ENCODE measurements around the gene PCDHA9. TPM values are rescaled to one million over a fixed set of nuclear protein-coding genes. Genes with fewer than 3 reads are reported as not detected.

The PCDHA9 gene
- total and polyA plus RNA-seq, 7 donors: 0.01 to 1.4 (median 0.68) TPM; not detected in 2

- Histone ChIP-seq H3K4me1 (no peaks in the 10 kb centered on the region), H3K36me3 (no peaks in the 10 kb centered on the region), H3K9me3 (peaks cover 11 to 20% (median 20%) of the 10 kb centered on the region in 4 donors), H3K4me3 (no peak overlapping the region), H3K27me3 (peaks cover 0 to 50% (median 7%) of the 10 kb centered on the region in 3 donors), H3K27ac (no peak overlapping the region)
- WGBS, 2 donors: 51 to 81% methylated on average over 79 of the region's 79 CpGs
- TF ChIP-seq POLR2AphosphoS5 (IDR thresholded peaks at IDR 0.05) (no peak), EP300 (IDR thresholded peaks at IDR 0.05) (no peak), POLR2A (IDR thresholded peaks at IDR 0.05) (no peak)
- TF ChIP-seq, protein P1, sequence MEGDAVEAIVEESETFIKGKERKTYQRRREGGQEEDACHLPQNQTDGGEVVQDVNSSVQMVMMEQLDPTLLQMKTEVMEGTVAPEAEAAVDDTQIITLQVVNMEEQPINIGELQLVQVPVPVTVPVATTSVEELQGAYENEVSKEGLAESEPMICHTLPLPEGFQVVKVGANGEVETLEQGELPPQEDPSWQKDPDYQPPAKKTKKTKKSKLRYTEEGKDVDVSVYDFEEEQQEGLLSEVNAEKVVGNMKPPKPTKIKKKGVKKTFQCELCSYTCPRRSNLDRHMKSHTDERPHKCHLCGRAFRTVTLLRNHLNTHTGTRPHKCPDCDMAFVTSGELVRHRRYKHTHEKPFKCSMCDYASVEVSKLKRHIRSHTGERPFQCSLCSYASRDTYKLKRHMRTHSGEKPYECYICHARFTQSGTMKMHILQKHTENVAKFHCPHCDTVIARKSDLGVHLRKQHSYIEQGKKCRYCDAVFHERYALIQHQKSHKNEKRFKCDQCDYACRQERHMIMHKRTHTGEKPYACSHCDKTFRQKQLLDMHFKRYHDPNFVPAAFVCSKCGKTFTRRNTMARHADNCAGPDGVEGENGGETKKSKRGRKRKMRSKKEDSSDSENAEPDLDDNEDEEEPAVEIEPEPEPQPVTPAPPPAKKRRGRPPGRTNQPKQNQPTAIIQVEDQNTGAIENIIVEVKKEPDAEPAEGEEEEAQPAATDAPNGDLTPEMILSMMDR (IDR thresholded peaks at IDR 0.05): no peak
- DNase-seq: no peak
- intact Hi-C loops (cut with DNase I): loop anchor here (5.0 kb wide), 1 partner anchor 158 kb away; no protein-coding TSS in a partner anchor
Measured at GRCh38 chr5:140883927-140884697, 35.9 kb downstream of the PCDHA9 start.

Other genes starting within 250 kb of the PCDHA9 start
- gene CD14, start 215.2 kb upstream of the PCDHA9 start, total RNA-seq: 10 to 100 TPM; 20.8 to 96.9 (median 72.0) TPM
- 100 to 1,000 TPM in 1 of 3 donors, 10 to 100 TPM in 2; 42.7 to 178 (median 52.3) TPM for gene CD14, start 215.2 kb upstream of the PCDHA9 start, polyA plus RNA-seq
- gene TMCO6, start 208.9 kb upstream of the PCDHA9 start, total RNA-seq: 10 to 100 TPM; 27.3 to 40.2 (median 35.6) TPM
- gene TMCO6, start 208.9 kb upstream of the PCDHA9 start, polyA plus RNA-seq: 10 to 100 TPM in 1 of 3 donors, 1 to 10 TPM in 2; 3.9 to 30.5 (median 5.4) TPM
- gene NDUFA2, start 200.8 kb upstream of the PCDHA9 start, total RNA-seq: 10 to 100 TPM; 48.7 to 90.3 (median 73.6) TPM
- 100 to 1,000 TPM; 189 to 360 (median 314) TPM for gene NDUFA2, start 200.8 kb upstream of the PCDHA9 start, polyA plus RNA-seq
- gene IK, start 200.6 kb upstream of the PCDHA9 start, total RNA-seq: 100 to 1,000 TPM; 120 to 146 (median 136) TPM
- gene IK, start 200.6 kb upstream of the PCDHA9 start, polyA plus RNA-seq: 10 to 100 TPM; 70.3 to 79.4 (median 73.5) TPM
- gene WDR55, start 183.5 kb upstream of the PCDHA9 start, total RNA-seq: 10 to 100 TPM; 13.2 to 18.0 (median 15.1) TPM
- gene WDR55, start 183.5 kb upstream of the PCDHA9 start, polyA plus RNA-seq: 10 to 100 TPM; 19.2 to 35.0 (median 29.8) TPM
- under 1 TPM in 2 of 4 donors, not detected in 2; 0.36 to 0.95 TPM for gene DND1, start 174.8 kb upstream of the PCDHA9 start, total RNA-seq
- 1 to 10 TPM in 1 of 3 donors, under 1 TPM in 2; 0.60 to 2.4 (median 0.69) TPM for gene DND1, start 174.8 kb upstream of the PCDHA9 start, polyA plus RNA-seq
- 10 to 100 TPM; 35.2 to 54.2 (median 43.5) TPM for gene HARS1, start 157.0 kb upstream of the PCDHA9 start, total RNA-seq
- gene HARS1, start 157.0 kb upstream of the PCDHA9 start, polyA plus RNA-seq: 10 to 100 TPM; 35.4 to 60.2 (median 39.8) TPM
- gene HARS2, start 156.9 kb upstream of the PCDHA9 start, total RNA-seq: 10 to 100 TPM; 18.2 to 19.4 (median 18.9) TPM
- gene HARS2, start 156.9 kb upstream of the PCDHA9 start, polyA plus RNA-seq: 10 to 100 TPM; 26.4 to 34.7 (median 29.0) TPM
- 10 to 100 TPM; 28.0 to 46.0 (median 36.9) TPM for gene ZMAT2, start 147.9 kb upstream of the PCDHA9 start, total RNA-seq
- 10 to 100 TPM; 74.5 to 97.9 (median 87.2) TPM for gene ZMAT2, start 147.9 kb upstream of the PCDHA9 start, polyA plus RNA-seq
- not detected for gene PCDHA1, start 62.2 kb upstream of the PCDHA9 start, total RNA-seq
- gene PCDHA1, start 62.2 kb upstream of the PCDHA9 start, polyA plus RNA-seq: under 1 TPM in 1 of 3 donors, not detected in 2; 0.10 TPM
- gene PCDHA2, start 53.5 kb upstream of the PCDHA9 start, total RNA-seq: under 1 TPM in 3 of 4 donors, not detected in 1; 0.28 to 0.68 (median 0.33) TPM
- gene PCDHA2, start 53.5 kb upstream of the PCDHA9 start, polyA plus RNA-seq: under 1 TPM in 1 of 3 donors, not detected in 2; 0.07 TPM
- gene PCDHA3, start 47.3 kb upstream of the PCDHA9 start, total RNA-seq: 1 to 10 TPM in 3 of 4 donors, under 1 TPM in 1; 0.68 to 1.2 (median 1.1) TPM
- gene PCDHA3, start 47.3 kb upstream of the PCDHA9 start, polyA plus RNA-seq: under 1 TPM in 1 of 3 donors, not detected in 2; 0.17 TPM
- gene PCDHA4, start 41.3 kb upstream of the PCDHA9 start, total RNA-seq: 1 to 10 TPM; 1.1 to 1.2 (median 1.1) TPM
- under 1 TPM in 1 of 3 donors, not detected in 2; 0.38 TPM for gene PCDHA4, start 41.3 kb upstream of the PCDHA9 start, polyA plus RNA-seq
- 1 to 10 TPM in 1 of 4 donors, under 1 TPM in 3; 0.14 to 1.7 (median 0.43) TPM for gene PCDHA5, start 26.8 kb upstream of the PCDHA9 start, total RNA-seq
- under 1 TPM in 1 of 3 donors, not detected in 2; 0.09 TPM for gene PCDHA5, start 26.8 kb upstream of the PCDHA9 start, polyA plus RNA-seq
- gene PCDHA6, start 20.4 kb upstream of the PCDHA9 start, total RNA-seq: 1 to 10 TPM in 2 of 4 donors, under 1 TPM in 2; 0.49 to 2.2 (median 0.90) TPM
- gene PCDHA6, start 20.4 kb upstream of the PCDHA9 start, polyA plus RNA-seq: under 1 TPM in 1 of 3 donors, not detected in 2; 0.16 TPM
- gene PCDHA7, start 14.1 kb upstream of the PCDHA9 start, total RNA-seq: under 1 TPM; 0.14 to 0.82 (median 0.46) TPM
- gene PCDHA7, start 14.1 kb upstream of the PCDHA9 start, polyA plus RNA-seq: under 1 TPM in 1 of 3 donors, not detected in 2; 0.16 TPM
- under 1 TPM in 1 of 4 donors, not detected in 3; 0.49 TPM for gene PCDHA8, start 7.2 kb upstream of the PCDHA9 start, total RNA-seq
- gene PCDHA8, start 7.2 kb upstream of the PCDHA9 start, polyA plus RNA-seq: not detected
- 1 to 10 TPM in 1 of 4 donors, under 1 TPM in 3; 0.27 to 2.5 (median 0.69) TPM for gene PCDHA10, start 7.5 kb downstream of the PCDHA9 start, total RNA-seq
- gene PCDHA10, start 7.5 kb downstream of the PCDHA9 start, polyA plus RNA-seq: under 1 TPM in 1 of 3 donors, not detected in 2; 0.03 TPM
- under 1 TPM; 0.16 to 0.71 (median 0.48) TPM for gene PCDHA11, start 20.6 kb downstream of the PCDHA9 start, total RNA-seq
- under 1 TPM in 1 of 3 donors, not detected in 2; 0.07 TPM for gene PCDHA11, start 20.6 kb downstream of the PCDHA9 start, polyA plus RNA-seq
- gene PCDHA12, start 26.9 kb downstream of the PCDHA9 start, total RNA-seq: under 1 TPM in 3 of 4 donors, not detected in 1; 0.49 to 0.71 (median 0.54) TPM
- gene PCDHA12, start 26.9 kb downstream of the PCDHA9 start, polyA plus RNA-seq: under 1 TPM in 1 of 3 donors, not detected in 2; 0.06 TPM
- gene PCDHA13, start 33.7 kb downstream of the PCDHA9 start, total RNA-seq: 1 to 10 TPM in 1 of 4 donors, under 1 TPM in 3; 0.36 to 1.4 (median 0.60) TPM
- under 1 TPM in 1 of 3 donors, not detected in 2; 0.10 TPM for gene PCDHA13, start 33.7 kb downstream of the PCDHA9 start, polyA plus RNA-seq
- gene PCDHAC1, start 77.9 kb downstream of the PCDHA9 start, total RNA-seq: 1 to 10 TPM in 1 of 4 donors, under 1 TPM in 3; 0.54 to 1.7 (median 0.77) TPM
- gene PCDHAC1, start 77.9 kb downstream of the PCDHA9 start, polyA plus RNA-seq: under 1 TPM in 1 of 3 donors, not detected in 2; 0.34 TPM
- gene PCDHAC2, start 118.1 kb downstream of the PCDHA9 start, total RNA-seq: 1 to 10 TPM; 1.3 to 3.0 (median 2.2) TPM
- under 1 TPM in 1 of 3 donors, not detected in 2; 0.66 TPM for gene PCDHAC2, start 118.1 kb downstream of the PCDHA9 start, polyA plus RNA-seq
- gene PCDHB1, start 203.0 kb downstream of the PCDHA9 start, total RNA-seq: under 1 TPM; under 0.01 to 0.36 (median 0.27) TPM
- gene PCDHB1, start 203.0 kb downstream of the PCDHA9 start, polyA plus RNA-seq: under 1 TPM in 1 of 3 donors, not detected in 2; 0.04 TPM
- gene PCDHB2, start 246.2 kb downstream of the PCDHA9 start, total RNA-seq: 1 to 10 TPM; 2.2 to 5.7 (median 2.9) TPM
- gene PCDHB2, start 246.2 kb downstream of the PCDHA9 start, polyA plus RNA-seq: under 1 TPM; under 0.01 to 0.67 (median 0.23) TPM